Measurements from ENCODE around the gene CCNJL.

DNA sequence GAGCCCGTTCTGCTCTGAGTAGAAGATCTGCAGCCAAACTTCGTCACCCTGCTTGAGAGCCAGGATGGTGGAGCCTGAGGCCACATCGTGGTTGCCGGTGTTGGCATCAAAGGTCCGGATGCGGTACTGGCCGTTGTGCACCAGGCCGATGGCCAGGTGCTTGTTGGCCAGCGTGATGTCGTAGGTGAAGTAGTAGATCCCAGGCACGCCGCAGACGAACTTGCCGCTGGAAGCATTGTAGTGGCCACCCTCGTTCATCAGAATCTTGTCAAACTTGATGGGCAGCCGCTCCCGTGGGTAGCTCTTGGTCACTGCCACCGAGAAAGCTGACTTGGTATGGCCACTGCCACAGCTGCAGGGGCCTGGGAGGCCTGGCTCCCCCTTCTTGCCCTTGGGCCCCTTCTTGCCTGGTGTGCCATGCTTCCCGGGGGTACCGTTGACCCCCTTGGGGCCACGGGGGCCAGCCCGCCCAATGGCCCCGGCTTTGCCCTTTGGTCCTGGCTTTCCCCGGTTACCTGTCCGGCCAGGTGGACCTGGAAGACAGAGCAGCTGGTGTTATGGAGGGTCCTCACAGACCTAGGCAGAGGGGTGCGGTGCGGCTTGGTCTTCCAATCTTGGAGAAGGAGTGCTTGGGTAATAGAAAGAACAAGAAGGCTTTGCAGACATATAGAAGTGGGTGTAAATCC, 37.0 kb upstream of the CCNJL start:
- TF ChIP-seq CTCF (IDR thresholded peaks at IDR 0.05) = no peak
- no peak for TF ChIP-seq POLR2A (IDR thresholded peaks at IDR 0.05)
